ENCODE data around the gene ZMIZ1.

ZMIZ1 gene

DNA sequence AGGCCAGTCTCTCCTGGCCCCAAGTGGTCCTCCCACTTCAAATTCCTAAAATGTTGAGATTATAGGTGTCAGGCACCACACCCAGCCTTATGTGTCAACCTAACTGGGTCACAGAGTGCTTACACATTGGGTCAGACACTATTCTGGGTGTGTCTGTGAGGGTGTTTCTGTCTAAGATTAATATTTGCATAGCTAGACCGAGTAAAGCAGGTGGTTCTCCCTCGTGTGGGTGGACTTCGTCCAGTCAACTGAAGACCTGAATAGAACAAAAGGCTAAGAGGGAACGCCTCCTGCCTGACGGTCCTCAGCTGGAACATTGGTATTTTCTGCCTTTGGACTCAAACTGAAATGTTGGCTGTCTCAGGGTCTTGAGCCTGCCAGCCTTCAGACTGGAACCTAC, 290.0 kb downstream of the ZMIZ1 start:
- DNase-seq (ENCODE audit: low spot score) = no peak

DNA sequence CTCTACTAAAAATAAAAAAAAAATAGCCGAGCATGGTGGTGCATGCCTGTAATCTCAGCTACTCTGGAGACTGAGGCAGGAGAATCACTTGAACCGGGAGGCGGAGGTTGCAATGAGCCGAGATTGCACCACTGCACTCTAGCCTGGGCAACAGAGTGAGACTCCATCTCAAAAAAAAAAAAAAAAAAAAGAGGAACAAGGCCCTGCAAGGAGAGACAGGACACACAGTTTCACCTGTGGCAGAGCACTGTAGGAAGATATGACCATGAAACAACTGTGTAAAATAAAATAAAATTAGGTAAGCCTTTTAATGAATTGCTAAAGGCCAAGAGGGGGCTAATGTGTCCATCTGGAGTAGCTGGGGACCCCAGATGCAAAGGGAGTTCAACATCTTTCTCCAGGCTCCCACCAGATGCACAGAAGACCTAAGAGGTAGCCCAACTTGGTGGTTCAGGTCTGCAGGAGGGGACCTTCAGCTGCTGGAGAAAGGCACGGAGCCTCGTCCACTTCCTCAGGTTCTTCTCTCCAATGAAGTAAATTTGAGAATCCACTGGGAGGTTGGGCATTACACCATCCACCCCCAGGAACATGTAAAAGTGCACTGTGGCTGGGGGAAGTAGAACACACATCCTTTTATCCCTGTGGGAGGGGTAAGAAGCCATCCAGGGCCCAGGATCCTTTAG, 291.2 kb downstream of the ZMIZ1 start:
- no peak for DNase-seq (ENCODE audit: low spot score)

DNA sequence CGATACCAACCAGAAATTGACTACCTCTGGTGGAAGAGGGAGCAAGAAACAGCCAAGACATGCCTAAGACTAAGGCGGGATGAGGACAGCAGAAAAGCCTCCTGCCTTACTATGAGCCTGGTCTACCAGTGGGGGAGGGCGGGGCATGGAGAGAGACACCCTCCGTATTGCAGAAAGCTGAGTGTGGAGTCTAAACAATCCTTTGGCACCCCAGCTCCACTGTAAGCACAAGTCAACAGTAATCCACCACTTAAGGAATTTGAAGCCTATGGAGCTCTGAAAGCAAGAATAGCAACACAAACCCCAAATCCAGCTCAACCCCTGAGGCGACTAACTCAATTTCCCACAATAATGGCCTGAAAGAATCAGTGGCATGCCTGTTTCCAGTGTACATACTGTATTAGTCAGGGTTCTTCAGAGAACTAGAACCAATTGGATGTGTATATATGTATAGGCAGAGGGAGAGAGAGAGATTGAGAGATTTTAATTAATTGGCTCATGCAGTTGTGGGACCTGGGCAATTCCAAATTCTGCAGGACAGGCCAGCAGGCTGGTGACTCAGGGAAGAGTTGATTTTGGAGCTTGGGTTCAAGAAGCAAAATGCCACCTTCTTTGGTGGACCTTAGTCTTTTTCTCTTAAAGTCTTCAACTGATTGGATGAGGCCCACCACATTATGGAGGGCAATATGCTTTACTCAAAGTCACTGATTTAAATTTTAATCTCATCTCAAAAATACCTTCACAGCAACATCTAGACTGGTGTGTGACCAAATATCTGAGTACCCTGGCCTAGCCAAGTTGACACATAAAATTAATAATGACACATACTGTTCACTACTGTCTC, 292.0 kb downstream of the ZMIZ1 start:
- DNase-seq (ENCODE audit: low spot score) = no peak

DNA sequence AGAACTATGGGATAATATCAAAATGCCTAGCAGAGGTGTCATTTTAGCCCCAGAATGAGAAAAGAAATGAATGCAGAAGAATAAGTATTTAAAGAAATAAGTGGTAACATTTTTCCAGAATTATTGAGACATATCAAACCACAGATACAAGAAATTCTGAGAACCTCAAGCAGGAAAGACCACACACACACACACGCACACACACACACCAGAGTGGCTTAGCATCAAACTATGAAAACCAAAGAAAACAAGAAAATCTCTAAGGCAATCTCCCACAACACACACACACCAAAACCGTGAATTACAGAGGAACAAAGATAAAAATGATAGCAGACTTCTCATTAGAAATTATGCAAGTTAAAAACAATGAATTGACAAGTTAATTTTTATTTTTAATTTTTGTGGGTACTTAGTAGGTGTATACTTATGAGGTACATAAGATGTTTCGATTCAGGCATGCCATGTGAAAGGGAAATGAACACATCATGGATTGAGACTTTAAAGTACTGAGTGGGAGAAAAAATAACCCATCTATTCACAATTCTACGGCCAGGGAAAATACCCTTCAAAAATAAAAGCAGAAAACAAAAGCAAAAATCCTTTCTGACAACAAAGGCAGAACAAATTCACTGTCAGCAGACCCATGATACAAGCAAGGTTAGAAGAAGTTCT, 293.1 kb downstream of the ZMIZ1 start:
- no peak for DNase-seq (ENCODE audit: low spot score)

All from AG20443 (cell line).